ENCODE data around the gene TSPAN14. TPM values are rescaled to one million over a fixed set of nuclear protein-coding genes. Genes with fewer than 3 reads are reported as not detected.
A peak's percentile ranks its signal among the peaks of the same experiment; 100 is the strongest.

The TSPAN14 gene
- total and polyA plus RNA-seq, 2 of the 13 experiments (the other 11 are each of a cell fraction or from before 2014, with no cell fraction given): 24.1 to 80.6 TPM

GRCh38 chr10:80407812-80408241 is 46.3 kb upstream of the TSPAN14 start (continued):
- peak; percentile 83 for TF ChIP-seq ZNF121 (CRISPR knock-in tag; IDR thresholded peaks at IDR 0.05)
- no peak for TF ChIP-seq ZNF891 (CRISPR knock-in tag; IDR thresholded peaks at IDR 0.05)
- no peak for TF ChIP-seq ZFY (CRISPR knock-in tag; IDR thresholded peaks at IDR 0.05)
- TF ChIP-seq ZNF562 (CRISPR knock-in tag; IDR thresholded peaks at IDR 0.05; ENCODE audit: borderline replicate concordance): no peak
- TF ChIP-seq MED13 (CRISPR knock-in tag; IDR thresholded peaks at IDR 0.05): no peak
- TF ChIP-seq ZNF160 (CRISPR knock-in tag; IDR thresholded peaks at IDR 0.05): no peak
- TF ChIP-seq PRDM10 (CRISPR knock-in tag; IDR thresholded peaks at IDR 0.05; ENCODE audit: low read depth): peak; percentile 87
- TF ChIP-seq HOXA5 (CRISPR knock-in tag; IDR thresholded peaks at IDR 0.05): peak; percentile 45; the same call in 1 of the 2 replicates

DNA sequence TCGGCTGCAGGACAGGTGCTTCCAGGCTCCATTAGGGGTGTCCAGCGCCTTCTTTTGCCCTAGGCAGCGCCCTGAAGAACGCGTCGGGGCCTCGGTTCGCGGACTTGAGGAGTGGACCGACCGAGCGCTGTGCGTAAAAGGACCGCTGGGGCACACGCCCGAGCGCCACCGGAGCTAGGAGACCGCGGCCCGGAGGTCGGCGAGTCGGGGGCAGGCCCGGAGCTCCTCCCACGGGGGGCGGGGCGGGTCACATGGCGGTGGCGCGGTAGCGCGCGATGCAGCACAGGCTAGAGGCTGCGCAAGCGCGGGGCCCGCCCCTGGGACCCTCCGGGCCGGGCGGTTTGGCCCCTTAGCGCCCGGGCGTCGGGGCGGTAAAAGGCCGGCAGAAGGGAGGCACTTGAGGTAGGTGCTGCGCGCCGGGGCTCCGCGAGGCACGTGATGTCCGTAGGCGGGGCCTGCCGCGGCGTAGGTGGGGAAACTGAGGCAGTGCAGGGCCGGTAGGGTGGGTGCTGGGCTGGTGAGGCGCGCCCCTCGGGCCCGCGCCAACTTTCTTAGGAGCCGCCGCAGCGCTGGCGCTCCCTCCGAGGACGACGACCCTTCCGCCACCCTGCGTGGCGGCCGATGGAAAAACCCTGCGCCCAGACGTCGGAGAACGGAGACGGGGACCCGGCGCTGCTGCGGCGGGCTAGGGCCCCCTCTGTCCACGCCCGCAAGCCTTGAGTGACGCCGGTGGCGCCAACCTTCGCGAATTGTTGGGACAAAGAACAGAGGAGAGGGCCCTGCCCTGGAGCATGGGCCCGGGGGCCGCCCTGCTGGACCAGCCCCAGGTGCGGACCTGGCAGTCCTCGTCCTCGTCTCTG is 45.6 kb upstream of the TSPAN14 start, which contains the start of gene PRXL2A:
Gene PRXL2A, plus strand, starts transcription at position 310 of the 860 bp plus-strand sequence. CDS start 11,917 bp downstream, outside the sequence.
- H3K9ac ChIP-seq (ENCODE audit: insufficient read depth, low read depth, low read length): peak within 1 kb of the TSS; percentile 92
- no peaks in the 10 kb centered on the region for H3K9me3 ChIP-seq (ENCODE audit: low read length)
- peaks cover 67% of the 10 kb centered on the region for H3K4me1 ChIP-seq (ENCODE audit: insufficient read depth, low read length)
- peak within 1 kb of the TSS; percentile 99 for H3K27ac ChIP-seq (ENCODE audit: extremely low read length, insufficient read depth, low read length)
- ATAC-seq (peak; percentile 88), FAIRE-seq (peak; percentile 12), DNase-seq (ENCODE audit: low spot score) (peak; percentile 74)
- POLR2A ChIA-PET: interaction anchor here (0.5 to 2.9 kb wide), 34 partner anchors 7 to 1435 kb away, joined by 3 to 39 read pairs (median 4); partner anchors contain the start of genes MAT1A and TSPAN14
- BruUV-seq (replicated peaks): no TSS peak
- 1% methylated on average over 18 of the region's 96 CpGs for WGBS (ENCODE audit: low lambda C conversion rate)
- H3K36me3 ChIP-seq (replicated peaks in 1 of 2; ENCODE audit: control insufficient read depth in 1 of 2, insufficient read depth in 2 of 2, low read length in 2 of 2): no peaks in the 10 kb centered on the region
- H3K4me3 ChIP-seq (replicated peaks in 1 of 3; ENCODE audit: insufficient read depth in 1 of 3, low read depth in 2 of 3, low read length in 3 of 3): peak within 1 kb of the TSS; percentile 76 to 86 (median 78)
- CTCF ChIA-PET (ENCODE audit: low intra/inter-chr PET ratio, low total read pairs): no interaction called here
- H2AFZ ChIP-seq (ENCODE audit: low read length): no peak within 1 kb of the TSS
- H3K79me2 ChIP-seq (ENCODE audit: insufficient read depth, low read length): peaks cover 52% of the 10 kb centered on the region
- H3K27me3 ChIP-seq (ENCODE audit: control insufficient read depth in 1 of 2, insufficient read depth in 2 of 2, low read length in 2 of 2): no peaks in the 10 kb centered on the region; a peak in 1 of 5 replicates
- peak within 1 kb of the TSS; percentile 82 for H3K4me2 ChIP-seq (ENCODE audit: low read depth, low read length)
- H4K20me1 ChIP-seq (ENCODE audit: insufficient read depth, low read length): peaks cover 10% of the 10 kb centered on the region; the same call in 1 of the 2 replicates
- in situ Hi-C loops (cut with HindIII; ENCODE audit: extremely low pct_ligation_motif_present, low pct_unique_long_range_greater_than_20kb): no loop called here
- intact Hi-C loops (cut with micrococcal nuclease; ENCODE audit: unreplicated experiment): loop anchor here (5.0 kb wide), 1 partner anchor 34 kb away; no protein-coding TSS in a partner anchor
- no peak; the same call in 1 of the 2 replicates for TF ChIP-seq ATF2 (CRISPR knock-in tag; IDR thresholded peaks at IDR 0.05)
- TF ChIP-seq SAFB2 (CRISPR knock-in tag; IDR thresholded peaks at IDR 0.05; ENCODE audit: borderline replicate concordance, low read depth): peak; percentile 64; the same call in 1 of the 2 replicates
- TF ChIP-seq ARID5B (CRISPR knock-in tag; IDR thresholded peaks at IDR 0.05): peak; percentile 21; the same call in 1 of the 2 replicates
- TF ChIP-seq ZSCAN20 (CRISPR knock-in tag; IDR thresholded peaks at IDR 0.05; ENCODE audit: borderline replicate concordance): no peak
